ENCODE data around the gene FAIM2. TPM values are rescaled to one million over a fixed set of nuclear protein-coding genes. Genes with fewer than 3 reads are reported as not detected.

The FAIM2 gene
- total and polyA plus RNA-seq, 10 of the 15 experiments (the other 5 are each of a cell fraction or from before 2014, with no cell fraction given), result not detected

DNA sequence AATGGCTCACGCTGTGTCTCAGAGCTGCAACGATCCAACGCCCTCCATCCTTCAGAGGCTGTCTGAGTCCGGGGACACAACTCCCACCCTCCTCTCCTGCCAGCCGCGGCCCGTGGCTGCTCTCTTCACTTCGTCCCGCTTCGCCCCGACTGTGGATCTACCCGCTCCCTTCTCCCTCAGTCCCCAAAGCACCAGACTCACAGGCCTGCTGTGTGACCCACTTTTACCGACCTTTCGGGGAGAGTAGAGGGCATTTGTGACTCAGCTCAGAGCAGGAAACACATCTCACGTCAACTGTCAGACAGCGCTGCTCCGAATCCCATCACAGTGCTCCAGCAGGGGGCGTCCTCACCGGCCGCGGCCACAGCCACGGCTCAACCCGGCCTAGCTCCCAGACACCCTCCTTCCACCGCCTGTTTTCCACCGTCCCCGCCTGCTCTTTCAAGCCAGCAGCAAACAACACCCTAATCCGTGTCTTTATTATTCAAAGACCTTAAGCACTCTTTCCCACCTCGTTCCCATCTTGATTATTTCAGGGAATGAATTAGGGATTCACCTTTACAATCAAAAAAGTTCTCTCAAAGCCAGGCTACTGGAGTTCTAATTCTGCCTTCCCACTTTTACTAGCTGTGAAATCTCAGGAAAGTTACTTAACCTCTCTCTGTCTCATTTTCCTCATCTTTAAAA is 41.8 kb upstream of the FAIM2 start (continued):
- TF ChIP-seq BHLHE40 (IDR thresholded peaks at IDR 0.05; ENCODE audit: borderline replicate concordance in 1 of 2, low read depth in 2 of 2, low read length in 1 of 2), result 0 out of 4 replicates have a peak, but pooled peaks of 1 of the 2 experiments have one; percentile 23
- TF ChIP-seq IKZF1 (conservative IDR thresholded peaks at IDR 0.05), result peak; percentile 39; the same call in 1 of the 2 replicates
- TF ChIP-seq, protein P1, sequence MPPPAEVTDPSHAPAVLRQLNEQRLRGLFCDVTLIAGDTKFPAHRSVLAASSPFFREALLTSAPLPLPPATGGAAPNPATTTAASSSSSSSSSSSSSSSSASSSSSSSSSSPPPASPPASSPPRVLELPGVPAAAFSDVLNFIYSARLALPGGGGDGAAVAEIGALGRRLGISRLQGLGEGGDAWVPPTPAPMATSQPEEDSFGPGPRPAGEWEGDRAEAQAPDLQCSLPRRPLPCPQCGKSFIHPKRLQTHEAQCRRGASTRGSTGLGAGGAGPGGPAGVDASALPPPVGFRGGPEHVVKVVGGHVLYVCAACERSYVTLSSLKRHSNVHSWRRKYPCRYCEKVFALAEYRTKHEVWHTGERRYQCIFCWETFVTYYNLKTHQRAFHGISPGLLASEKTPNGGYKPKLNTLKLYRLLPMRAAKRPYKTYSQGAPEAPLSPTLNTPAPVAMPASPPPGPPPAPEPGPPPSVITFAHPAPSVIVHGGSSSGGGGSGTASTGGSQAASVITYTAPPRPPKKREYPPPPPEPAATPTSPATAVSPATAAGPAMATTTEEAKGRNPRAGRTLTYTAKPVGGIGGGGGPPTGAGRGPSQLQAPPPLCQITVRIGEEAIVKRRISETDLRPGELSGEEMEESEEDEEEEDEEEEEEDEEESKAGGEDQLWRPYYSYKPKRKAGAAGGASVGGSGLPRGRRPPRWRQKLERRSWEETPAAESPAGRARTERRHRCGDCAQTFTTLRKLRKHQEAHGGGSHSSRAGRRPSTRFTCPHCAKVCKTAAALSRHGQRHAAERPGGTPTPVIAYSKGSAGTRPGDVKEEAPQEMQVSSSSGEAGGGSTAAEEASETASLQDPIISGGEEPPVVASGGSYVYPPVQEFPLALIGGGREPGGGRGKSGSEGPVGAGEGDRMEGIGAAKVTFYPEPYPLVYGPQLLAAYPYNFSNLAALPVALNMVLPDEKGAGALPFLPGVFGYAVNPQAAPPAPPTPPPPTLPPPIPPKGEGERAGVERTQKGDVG (CRISPR knock-in tag; IDR thresholded peaks at IDR 0.05), result no peak
- no peak for TF ChIP-seq SREBF1 (IDR thresholded peaks at IDR 0.05; ENCODE audit: low read length)
- no peak for TF ChIP-seq CBX5 (IDR thresholded peaks at IDR 0.05; ENCODE audit: low read depth)
- peak; percentile 44; the same call in 1 of the 2 replicates for TF ChIP-seq SMC3 (IDR thresholded peaks at IDR 0.05; ENCODE audit: borderline replicate concordance, low read length)

DNA sequence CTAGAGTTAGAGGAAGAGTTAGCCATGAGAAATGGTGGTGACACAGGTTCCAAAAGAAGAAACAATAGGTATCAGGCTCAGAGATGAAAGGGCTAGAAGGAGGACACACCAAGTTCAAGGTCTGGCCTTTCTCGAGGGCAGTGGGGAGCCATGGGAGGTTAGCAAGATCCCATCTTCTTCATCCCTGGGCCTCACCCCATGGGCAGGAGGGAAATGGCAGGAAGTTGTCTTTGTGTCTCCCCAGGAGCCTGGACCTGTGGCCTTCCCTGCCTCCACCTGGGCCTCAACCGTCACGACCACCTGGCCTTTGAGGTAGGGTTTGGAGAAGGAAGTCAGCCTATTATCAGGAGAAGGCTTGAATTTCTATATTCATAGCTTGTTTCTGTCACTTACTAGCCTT is 41.0 kb upstream of the FAIM2 start:
- RAD21 ChIA-PET (ENCODE audit: unreplicated experiment), result interaction anchor here (0.9 to 1.6 kb wide), 2 partner anchors 78 to 111 kb away, joined by 4 read pairs; no protein-coding TSS in a partner anchor
- TF ChIP-seq RAD51 (IDR thresholded peaks at IDR 0.05), result no peak
- no peak for TF ChIP-seq CHD4 (IDR thresholded peaks at IDR 0.05)
- no peak for TF ChIP-seq YBX1 (IDR thresholded peaks at IDR 0.05)
- no peak for TF ChIP-seq SMAD1 (IDR thresholded peaks at IDR 0.05; ENCODE audit: low read depth, partially characterized antibody)
- no peak for TF ChIP-seq CBX5 (IDR thresholded peaks at IDR 0.05; ENCODE audit: low read depth)
- TF ChIP-seq RELA (IDR thresholded peaks at IDR 0.05; ENCODE audit: borderline replicate concordance, partially characterized antibody), result no peak
- TF ChIP-seq SUZ12 (IDR thresholded peaks at IDR 0.05; ENCODE audit: unreplicated experiment), result no peak
- no peak for TF ChIP-seq SMAD5 (IDR thresholded peaks at IDR 0.05; ENCODE audit: low read depth)
- no peak for TF ChIP-seq MTA2 (IDR thresholded peaks at IDR 0.05; ENCODE audit: low read depth)
- TF ChIP-seq, protein P2, sequence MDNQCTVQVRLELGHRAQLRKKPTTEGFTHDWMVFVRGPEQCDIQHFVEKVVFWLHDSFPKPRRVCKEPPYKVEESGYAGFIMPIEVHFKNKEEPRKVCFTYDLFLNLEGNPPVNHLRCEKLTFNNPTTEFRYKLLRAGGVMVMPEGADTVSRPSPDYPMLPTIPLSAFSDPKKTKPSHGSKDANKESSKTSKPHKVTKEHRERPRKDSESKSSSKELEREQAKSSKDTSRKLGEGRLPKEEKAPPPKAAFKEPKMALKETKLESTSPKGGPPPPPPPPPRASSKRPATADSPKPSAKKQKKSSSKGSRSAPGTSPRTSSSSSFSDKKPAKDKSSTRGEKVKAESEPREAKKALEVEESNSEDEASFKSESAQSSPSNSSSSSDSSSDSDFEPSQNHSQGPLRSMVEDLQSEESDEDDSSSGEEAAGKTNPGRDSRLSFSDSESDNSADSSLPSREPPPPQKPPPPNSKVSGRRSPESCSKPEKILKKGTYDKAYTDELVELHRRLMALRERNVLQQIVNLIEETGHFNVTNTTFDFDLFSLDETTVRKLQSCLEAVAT (IDR thresholded peaks at IDR 0.05), result no peak
- no peak for TF ChIP-seq SREBF1 (IDR thresholded peaks at IDR 0.05; ENCODE audit: low read length)
- TF ChIP-seq, protein P3, sequence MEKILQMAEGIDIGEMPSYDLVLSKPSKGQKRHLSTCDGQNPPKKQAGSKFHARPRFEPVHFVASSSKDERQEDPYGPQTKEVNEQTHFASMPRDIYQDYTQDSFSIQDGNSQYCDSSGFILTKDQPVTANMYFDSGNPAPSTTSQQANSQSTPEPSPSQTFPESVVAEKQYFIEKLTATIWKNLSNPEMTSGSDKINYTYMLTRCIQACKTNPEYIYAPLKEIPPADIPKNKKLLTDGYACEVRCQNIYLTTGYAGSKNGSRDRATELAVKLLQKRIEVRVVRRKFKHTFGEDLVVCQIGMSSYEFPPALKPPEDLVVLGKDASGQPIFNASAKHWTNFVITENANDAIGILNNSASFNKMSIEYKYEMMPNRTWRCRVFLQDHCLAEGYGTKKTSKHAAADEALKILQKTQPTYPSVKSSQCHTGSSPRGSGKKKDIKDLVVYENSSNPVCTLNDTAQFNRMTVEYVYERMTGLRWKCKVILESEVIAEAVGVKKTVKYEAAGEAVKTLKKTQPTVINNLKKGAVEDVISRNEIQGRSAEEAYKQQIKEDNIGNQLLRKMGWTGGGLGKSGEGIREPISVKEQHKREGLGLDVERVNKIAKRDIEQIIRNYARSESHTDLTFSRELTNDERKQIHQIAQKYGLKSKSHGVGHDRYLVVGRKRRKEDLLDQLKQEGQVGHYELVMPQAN (conservative IDR thresholded peaks at IDR 0.05), result no peak

More for the DNA sequence above, 41.0 kb upstream of the FAIM2 start:
- no peaks in the 10 kb centered on the region; a peak in 1 of 4 replicates for H3K27me3 ChIP-seq (replicated peaks in 1 of 2; ENCODE audit: control insufficient read depth in 2 of 2, insufficient read depth in 2 of 2, low read length in 1 of 2)
- SMC1A ChIA-PET (ENCODE audit: uncharacterized antibody, unreplicated experiment), result interaction anchor here (1.2 to 2.0 kb wide), 3 partner anchors 12 to 126 kb away, joined by 3 to 8 read pairs (median 5); no protein-coding TSS in a partner anchor
- H2AFZ ChIP-seq (ENCODE audit: control insufficient read depth, low read depth, low read length), result no peak overlapping the region
- no peaks in the 10 kb centered on the region for H3K4me1 ChIP-seq (ENCODE audit: control insufficient read depth, insufficient read depth, low read length)
- CTCF ChIA-PET, result interaction anchor here (1.0 to 2.8 kb wide), 18 partner anchors 8 to 204 kb away, joined by 3 to 35 read pairs (median 6); partner anchors contain the start of genes BCDIN3D and TMBIM6
- POLR2A ChIA-PET, result no interaction called here
- H4K20me1 ChIP-seq (ENCODE audit: control insufficient read depth, insufficient read depth), result no peaks in the 10 kb centered on the region
- no peaks in the 10 kb centered on the region for H3K79me2 ChIP-seq (ENCODE audit: control insufficient read depth, insufficient read depth, low read length)
- no peaks in the 10 kb centered on the region for H3K9me3 ChIP-seq (replicated peaks; ENCODE audit: control insufficient read depth, insufficient read depth, low read length)
- ATAC-seq (no peak), FAIRE-seq (no peak), DNase-seq (ENCODE audit: low read depth, low spot score) (no peak)
- H3K9ac ChIP-seq (ENCODE audit: control insufficient read depth, insufficient read depth, low read length), result no peak overlapping the region
- no peaks in the 10 kb centered on the region for H3K36me3 ChIP-seq (ENCODE audit: control insufficient read depth in 2 of 2, insufficient read depth in 2 of 2, low read length in 1 of 2)
- H3K4me2 ChIP-seq (ENCODE audit: control insufficient read depth, insufficient read depth), result no peak overlapping the region
- WGBS (ENCODE audit: insufficient coverage, insufficient replicate concordance, low lambda C conversion rate, missing lambda C conversion rate), result 68% methylated on average over 3 of the region's 3 CpGs
- intact Hi-C loops (cut with micrococcal nuclease; ENCODE audit: unreplicated experiment), result no loop called here
- H3K4me3 ChIP-seq, result no peak overlapping the region
- in situ Hi-C loops (cut with MboI), result no loop called here
- H3K27ac ChIP-seq (ENCODE audit: control insufficient read depth, insufficient read depth), result no peak overlapping the region
- no TSS peak for BruUV-seq (replicated peaks)

Data from GM12878 (cell line).